Peyer's patch (tissue), 4 donors: ENCODE results near the gene CDC14A. TPM values are rescaled to one million over a fixed set of nuclear protein-coding genes. Genes with fewer than 3 reads are reported as not detected.
A peak's percentile ranks its signal among the peaks of the same experiment; 100 is the strongest.

Experiments used
- DNase-seq, 3 donors: peaks; one replicate each; pipeline ENCODE4 v3.0.0-alpha.2; 2017 to 2019
- H3K27ac ChIP-seq, 4 donors: fragments of 200-600 bp; sonication (generic); one replicate each; pipeline ENCODE4 v1.5.1; 2016 to 2019
- H3K27me3 ChIP-seq, 2 donors: fragments of 200-600 bp; sonication (generic); one replicate each; pipeline ENCODE4 v1.5.1; 2019
- H3K36me3 ChIP-seq, 3 donors: fragments of 200-600 bp; sonication (generic); one replicate each; pipeline ENCODE4 v1.5.1; 2016 to 2019
- H3K4me1 ChIP-seq, 4 donors: fragments of 200-600 bp; sonication (generic); one replicate each; pipeline ENCODE4 v1.5.1; 2016 to 2019
- H3K4me3 ChIP-seq, 4 donors: fragments of 200-600 bp; sonication (generic); 1 replicate in 3 of 4; 2 replicates in 1 of 4; pipeline ENCODE4 v1.5.1; 2016 to 2019; ENCODE audit warnings: mild to moderate bottlenecking in 1 of 4
- H3K9me3 ChIP-seq, 4 donors: fragments of 200-600 bp; sonication (generic); one replicate each; pipeline ENCODE4 v1.5.1; 2016 to 2019; ENCODE audit warnings: mild to moderate bottlenecking in 1 of 4
- CTCF ChIP-seq, 6 experiments: fragments of 450-650 bp in 4 of 6; fragments of 200-600 bp in 2 of 6; sonication (generic) in 1 of 6; IDR thresholded peaks; one replicate each; pipeline ENCODE4 v1.5.1; 2017 to 2019; ENCODE audit warnings: antibody characterized with exemption in 6 of 6, mild to moderate bottlenecking in 3 of 6, moderate library complexity in 1 of 6
- POLR2A ChIP-seq, 2 donors: fragments of 450-650 bp; IDR thresholded peaks; one replicate each; pipeline ENCODE4 v1.5.1; 2017; ENCODE audit warnings: antibody characterized with exemption in 2 of 2, mild to moderate bottlenecking in 2 of 2, moderate library complexity in 2 of 2
- total RNA-seq, 4 donors: library from RNA; depleted of rRNA; stranded (reverse); fragments of >200 nt; gene quantifications; one replicate each; pipeline ENCODE4 v1.1.0, GENCODE V29; 2016

The CDC14A gene
- total RNA-seq, 4 donors from 2014 or later, result 51.2 to 97.6 (median 81.2) TPM

GRCh38 chr1:100457683-100458082, 105.4 kb downstream of the CDC14A start:
- no peak for DNase-seq

GRCh38 chr1:100458661-100459357, 106.5 kb downstream of the CDC14A start:
- no peak overlapping the region for H3K4me3 ChIP-seq
- no peaks in the 10 kb centered on the region for H3K9me3 ChIP-seq
- no peak for TF ChIP-seq POLR2A (IDR thresholded peaks at IDR 0.05)
- no peak for DNase-seq
- H3K27ac ChIP-seq, result no peak overlapping the region
- no peaks in the 10 kb centered on the region for H3K27me3 ChIP-seq
- peaks cover 0 to 4% (median 0%) of the 10 kb centered on the region in 3 donors for H3K36me3 ChIP-seq
- H3K4me1 ChIP-seq, result peaks cover 0 to 4% (median under 1%) of the 10 kb centered on the region in 4 donors

More at GRCh38 chr1:100457683-100458082, 105.4 kb downstream of the CDC14A start:
- no peak overlapping the region for H3K4me3 ChIP-seq
- peaks cover 0 to 2% (median 0%) of the 10 kb centered on the region in 3 donors for H3K36me3 ChIP-seq
- no peak for TF ChIP-seq POLR2A (IDR thresholded peaks at IDR 0.05)
- no peak for TF ChIP-seq CTCF (IDR thresholded peaks at IDR 0.05)
- no peak overlapping the region for H3K27ac ChIP-seq
- H3K4me1 ChIP-seq, result peaks cover 0 to 4% (median 0%) of the 10 kb centered on the region in 4 donors
- H3K27me3 ChIP-seq, result no peaks in the 10 kb centered on the region
- H3K9me3 ChIP-seq, result no peaks in the 10 kb centered on the region

- H3K27ac ChIP-seq, result no peak overlapping the region
- H3K4me3 ChIP-seq, result no peak overlapping the region
- H3K36me3 ChIP-seq, result peaks cover 0 to 4% (median 0%) of the 10 kb centered on the region in 3 donors
- DNase-seq, result peak; percentile 70 to 89 (median 75)
- no peaks in the 10 kb centered on the region for H3K27me3 ChIP-seq
- TF ChIP-seq CTCF (IDR thresholded peaks at IDR 0.05) (peak; percentile 42 to 91 (median 82)), POLR2A (IDR thresholded peaks at IDR 0.05) (no peak)
- H3K4me1 ChIP-seq, result peaks cover 0 to 6% (median 0%) of the 10 kb centered on the region in 4 donors
- H3K9me3 ChIP-seq, result no peaks in the 10 kb centered on the region
Measured at GRCh38 chr1:100459358-100460114, 107.2 kb downstream of the CDC14A start.

DNA sequence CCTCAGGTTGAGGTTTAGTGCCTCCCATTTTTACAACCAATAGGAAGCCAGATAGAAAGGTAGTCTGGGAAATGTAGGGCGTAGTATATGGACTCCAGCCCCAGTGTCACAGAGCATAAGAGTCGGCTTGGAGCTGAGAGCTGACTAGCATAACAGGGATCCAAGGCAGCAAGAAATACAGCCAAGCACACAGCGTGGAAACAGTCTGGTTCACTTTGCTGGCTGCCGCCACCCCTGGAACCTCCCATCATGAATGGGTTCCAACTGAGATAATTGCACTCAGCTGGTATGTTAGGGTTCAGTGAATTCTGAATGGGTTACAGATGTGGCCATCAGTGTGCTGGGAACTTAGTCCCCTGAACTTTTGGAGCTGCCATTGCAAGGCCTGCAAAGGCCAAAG, 108.9 kb downstream of the CDC14A start:
- Histone ChIP-seq H3K4me1 (peaks cover 0 to 6% (median 0%) of the 10 kb centered on the region in 4 donors), H3K27me3 (no peaks in the 10 kb centered on the region), H3K36me3 (peaks cover 0 to 10% (median 0%) of the 10 kb centered on the region in 3 donors), H3K27ac (no peak overlapping the region), H3K9me3 (no peaks in the 10 kb centered on the region), H3K4me3 (no peak overlapping the region)
- DNase-seq, result no peak
- TF ChIP-seq POLR2A (IDR thresholded peaks at IDR 0.05) (no peak), CTCF (IDR thresholded peaks at IDR 0.05) (no peak)

GRCh38 chr1:100462326-100463025, 110.2 kb downstream of the CDC14A start:
- TF ChIP-seq CTCF (IDR thresholded peaks at IDR 0.05), result no peak
- TF ChIP-seq POLR2A (IDR thresholded peaks at IDR 0.05), result no peak
- no peak overlapping the region for H3K4me3 ChIP-seq
- no peaks in the 10 kb centered on the region for H3K27me3 ChIP-seq
- H3K36me3 ChIP-seq, result peaks cover 0 to 10% (median 0%) of the 10 kb centered on the region in 3 donors
- H3K4me1 ChIP-seq, result peaks cover 0 to 6% (median 0%) of the 10 kb centered on the region in 4 donors
- no peak for DNase-seq
- no peaks in the 10 kb centered on the region for H3K9me3 ChIP-seq
- no peak overlapping the region for H3K27ac ChIP-seq
